Measurements from ENCODE around the gene EGFL8.
"Not testable (repeated sequence)": the region's sequence is repeated elsewhere in the genome, so short reads cannot be mapped to it uniquely, and the experiment has no call there.

The EGFL8 gene

GRCh38 chr6:32164295-32164694, at the start of gene EGFL8:
Gene EGFL8, plus strand, starts transcription at chr6:32164595. Its CDS starts 1,571 bp downstream, at chr6:32166166.
- DNase-seq (ENCODE audit: low read depth): no peak

GRCh38 chr6:32114796-32115195, 49.6 kb upstream of the EGFL8 start:
- DNase-seq (ENCODE audit: low read depth): no peak

- DNase-seq (ENCODE audit: low read depth): no peak
Observed at GRCh38 chr6:32115623-32116022, 48.8 kb upstream of the EGFL8 start.

- no peak for DNase-seq (ENCODE audit: low read depth)
Observed at GRCh38 chr6:32116674-32117073, 47.7 kb upstream of the EGFL8 start.

- no peak for DNase-seq (ENCODE audit: low read depth)
Observed at GRCh38 chr6:32117461-32117860, 46.9 kb upstream of the EGFL8 start.

- peak; percentile 33 for DNase-seq (ENCODE audit: low read depth)
Observed at GRCh38 chr6:32118782-32119628, 45.4 kb upstream of the EGFL8 start.

- DNase-seq (ENCODE audit: low read depth): no peak
Observed at GRCh38 chr6:32120573-32121059, 43.8 kb upstream of the EGFL8 start.

- no peak for DNase-seq (ENCODE audit: low read depth)
Observed at GRCh38 chr6:32123681-32124080, 40.7 kb upstream of the EGFL8 start.

GRCh38 chr6:32126880-32127279, 37.5 kb upstream of the EGFL8 start:
- DNase-seq (ENCODE audit: low read depth): no peak

GRCh38 chr6:32127409-32127716, 37.0 kb upstream of the EGFL8 start:
- DNase-seq (ENCODE audit: low read depth): no peak

GRCh38 chr6:32127717-32128592, 36.4 kb upstream of the EGFL8 start, which contains the start of gene ATF6B:
Gene ATF6B, minus strand, starts transcription at chr6:32128246. Its CDS starts 39 bp downstream, at chr6:32128207.
- peak; percentile 90 for DNase-seq (ENCODE audit: low read depth)

GRCh38 chr6:32128751-32129296, 35.6 kb upstream of the EGFL8 start:
- no peak for DNase-seq (ENCODE audit: low read depth)

- DNase-seq (ENCODE audit: low read depth): no peak
Observed at GRCh38 chr6:32129297-32130088, 34.9 kb upstream of the EGFL8 start.

GRCh38 chr6:32131439-32131948, 32.9 kb upstream of the EGFL8 start:
- DNase-seq (ENCODE audit: low read depth): no peak

GRCh38 chr6:32132110-32132509, 32.3 kb upstream of the EGFL8 start:
- no peak for DNase-seq (ENCODE audit: low read depth)

- no peak for DNase-seq (ENCODE audit: low read depth)
Observed at GRCh38 chr6:32133786-32134185, 30.6 kb upstream of the EGFL8 start.

GRCh38 chr6:32137454-32137853, 26.9 kb upstream of the EGFL8 start:
- DNase-seq (ENCODE audit: low read depth): no peak

- no peak for DNase-seq (ENCODE audit: low read depth)
Observed at GRCh38 chr6:32139590-32139989, 24.8 kb upstream of the EGFL8 start.

- no peak for DNase-seq (ENCODE audit: low read depth)
Observed at GRCh38 chr6:32140420-32141046, 23.9 kb upstream of the EGFL8 start.

GRCh38 chr6:32144238-32144637, 20.2 kb upstream of the EGFL8 start:
- DNase-seq (ENCODE audit: low read depth): not testable (repeated sequence)

- DNase-seq (ENCODE audit: low read depth): no peak
Observed at GRCh38 chr6:32146287-32146686, 18.1 kb upstream of the EGFL8 start.
